Measurements from ENCODE around the gene IZUMO1.
"Not testable (repeated sequence)": the region's sequence is repeated elsewhere in the genome, so short reads cannot be mapped to it uniquely, and the experiment has no call there.

IZUMO1 gene

DNA sequence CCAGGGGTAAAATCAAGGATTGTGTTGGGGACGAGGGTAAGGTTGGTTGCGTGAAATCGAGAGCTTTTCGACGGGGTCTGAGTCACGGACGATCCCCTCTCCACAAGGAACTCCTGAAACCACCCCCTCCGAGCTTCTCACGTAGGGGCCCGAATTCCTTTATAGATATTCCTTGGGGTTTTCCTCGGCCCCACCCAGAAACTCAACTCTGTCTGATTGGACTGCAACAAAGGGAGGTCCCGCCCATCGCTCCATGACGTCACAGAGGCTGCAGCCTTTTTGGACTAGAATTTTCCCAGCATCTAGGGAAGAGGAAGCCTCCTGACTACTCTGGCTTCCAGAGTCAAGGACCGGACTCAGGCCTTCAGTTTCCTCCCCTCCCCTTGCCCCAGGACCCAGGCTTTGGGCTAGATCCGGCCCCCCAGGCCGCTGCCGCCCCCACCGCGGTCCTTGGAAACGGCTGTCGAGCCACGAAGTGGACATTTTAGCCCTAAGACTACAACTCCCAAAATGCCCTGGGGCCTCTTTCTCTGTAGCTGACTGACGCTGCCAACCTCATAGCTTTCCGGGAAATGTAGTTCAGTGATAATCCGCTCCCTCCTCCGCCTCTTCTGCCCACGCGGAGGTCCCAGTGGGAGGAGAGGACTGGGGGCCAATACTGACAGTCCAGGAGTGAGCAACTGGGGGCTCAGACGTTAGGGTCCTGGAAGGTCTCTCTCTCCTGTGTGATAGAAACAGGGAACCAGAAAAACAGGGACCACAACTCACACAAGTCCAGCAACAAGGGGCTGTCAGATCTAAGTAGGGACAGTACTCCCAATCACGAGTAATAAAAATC lies at the start of gene IZUMO1:
TSS of gene IZUMO1 (minus strand) at position 172 of the 838 bp plus-strand sequence. CDS start 1,050 bp downstream, outside the sequence.
- Histone ChIP-seq H3K4me3 (replicated peaks; ENCODE audit: low read depth, low read length) (peak within 1 kb of the TSS; percentile 41), H3K36me3 (ENCODE audit: control insufficient read depth, insufficient read depth, low read length) (no peaks in the 10 kb centered on the region), H3K27me3 (replicated peaks; ENCODE audit: control insufficient read depth, insufficient read depth, low read length) (no peaks in the 10 kb centered on the region)
- TF ChIP-seq, protein P1, sequence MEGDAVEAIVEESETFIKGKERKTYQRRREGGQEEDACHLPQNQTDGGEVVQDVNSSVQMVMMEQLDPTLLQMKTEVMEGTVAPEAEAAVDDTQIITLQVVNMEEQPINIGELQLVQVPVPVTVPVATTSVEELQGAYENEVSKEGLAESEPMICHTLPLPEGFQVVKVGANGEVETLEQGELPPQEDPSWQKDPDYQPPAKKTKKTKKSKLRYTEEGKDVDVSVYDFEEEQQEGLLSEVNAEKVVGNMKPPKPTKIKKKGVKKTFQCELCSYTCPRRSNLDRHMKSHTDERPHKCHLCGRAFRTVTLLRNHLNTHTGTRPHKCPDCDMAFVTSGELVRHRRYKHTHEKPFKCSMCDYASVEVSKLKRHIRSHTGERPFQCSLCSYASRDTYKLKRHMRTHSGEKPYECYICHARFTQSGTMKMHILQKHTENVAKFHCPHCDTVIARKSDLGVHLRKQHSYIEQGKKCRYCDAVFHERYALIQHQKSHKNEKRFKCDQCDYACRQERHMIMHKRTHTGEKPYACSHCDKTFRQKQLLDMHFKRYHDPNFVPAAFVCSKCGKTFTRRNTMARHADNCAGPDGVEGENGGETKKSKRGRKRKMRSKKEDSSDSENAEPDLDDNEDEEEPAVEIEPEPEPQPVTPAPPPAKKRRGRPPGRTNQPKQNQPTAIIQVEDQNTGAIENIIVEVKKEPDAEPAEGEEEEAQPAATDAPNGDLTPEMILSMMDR (IDR thresholded peaks at IDR 0.05; ENCODE audit: insufficient read depth, low read length, poor library complexity, severe bottlenecking): no peak
- peak; percentile 52 for DNase-seq (ENCODE audit: extremely low read depth, insufficient read length)

- TF ChIP-seq, protein P1 (IDR thresholded peaks at IDR 0.05; ENCODE audit: insufficient read depth, low read length, poor library complexity, severe bottlenecking): no peak
- H3K4me3 ChIP-seq (replicated peaks; ENCODE audit: low read depth, low read length): no peak overlapping the region
- H3K27me3 ChIP-seq (replicated peaks; ENCODE audit: control insufficient read depth, insufficient read depth, low read length): no peaks in the 10 kb centered on the region
- DNase-seq (ENCODE audit: extremely low read depth, insufficient read length): no peak
- no peaks in the 10 kb centered on the region; the same call in 1 of the 2 replicates for H3K36me3 ChIP-seq (ENCODE audit: control insufficient read depth, insufficient read depth, low read length)
Measured at GRCh38 chr19:48795685-48796070, 49.0 kb upstream of the IZUMO1 start.

DNA sequence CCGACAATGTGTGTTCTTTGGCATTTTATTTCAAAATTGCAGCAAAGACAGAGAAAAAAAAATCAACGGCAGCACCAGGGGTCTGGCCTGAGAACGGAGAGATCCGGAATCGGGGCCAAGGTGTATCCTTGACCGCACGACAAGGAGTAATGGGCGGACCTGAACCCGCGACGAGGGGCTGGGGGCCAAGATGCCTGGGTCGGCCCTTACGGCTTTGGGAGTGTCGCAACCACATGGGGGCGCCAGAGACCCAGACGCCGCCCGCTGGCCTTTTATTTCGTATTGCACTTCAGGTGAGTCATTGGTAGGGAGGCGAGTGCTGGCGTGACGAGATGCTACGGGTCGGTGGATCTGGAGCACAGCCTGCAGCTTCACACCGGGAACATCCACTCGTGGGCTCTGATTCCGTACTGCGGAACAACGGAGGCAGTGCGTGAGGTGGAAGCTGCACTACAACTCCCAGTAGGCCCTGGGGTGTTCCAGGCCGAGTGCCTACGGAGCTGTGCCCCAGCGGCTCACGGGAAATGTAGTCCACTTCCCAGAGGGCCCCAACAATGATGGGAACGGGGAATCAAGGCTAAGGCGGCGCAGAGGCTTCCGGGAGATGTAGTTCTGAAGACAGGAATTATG lies 48.5 kb upstream of the IZUMO1 start:
- TF ChIP-seq, protein P1 (IDR thresholded peaks at IDR 0.05; ENCODE audit: insufficient read depth, low read length, poor library complexity, severe bottlenecking): peak; percentile 93
- no peaks in the 10 kb centered on the region; the same call in 1 of the 2 replicates for H3K36me3 ChIP-seq (ENCODE audit: control insufficient read depth, insufficient read depth, low read length)

DNA sequence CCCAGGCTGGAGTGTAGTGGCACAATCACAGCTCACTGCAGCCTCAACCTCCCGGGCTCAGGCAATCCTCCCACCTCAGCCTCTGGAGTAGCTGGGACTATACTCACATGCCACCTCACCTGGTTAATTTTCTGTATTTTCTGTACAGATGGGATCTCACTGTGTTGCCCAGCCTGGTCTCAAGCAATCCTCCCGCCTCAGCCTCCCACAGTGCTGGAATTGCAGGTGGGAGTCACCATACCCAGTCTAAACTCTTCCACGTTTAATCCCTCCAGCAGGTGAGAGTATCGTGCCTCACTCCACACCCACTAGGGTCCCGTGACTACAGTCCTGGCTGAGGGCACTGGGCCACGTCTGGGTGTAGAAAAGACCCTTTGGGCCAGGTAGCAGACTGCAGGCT lies 47.6 kb upstream of the IZUMO1 start:
- Histone ChIP-seq H3K4me3 (replicated peaks; ENCODE audit: low read depth, low read length) (no peak overlapping the region), H3K36me3 (ENCODE audit: control insufficient read depth, insufficient read depth, low read length) (no peaks in the 10 kb centered on the region; the same call in 1 of the 2 replicates), H3K27me3 (replicated peaks; ENCODE audit: control insufficient read depth, insufficient read depth, low read length) (no peaks in the 10 kb centered on the region)
- TF ChIP-seq, protein P1 (IDR thresholded peaks at IDR 0.05; ENCODE audit: insufficient read depth, low read length, poor library complexity, severe bottlenecking): no peak
- DNase-seq (ENCODE audit: extremely low read depth, insufficient read length): no peak

More for the DNA sequence above, 48.5 kb upstream of the IZUMO1 start:
- DNase-seq (ENCODE audit: extremely low read depth, insufficient read length): peak; percentile 88
- Histone ChIP-seq H3K4me3 (replicated peaks; ENCODE audit: low read depth, low read length) (peak overlapping the region; percentile 62), H3K27me3 (replicated peaks; ENCODE audit: control insufficient read depth, insufficient read depth, low read length) (no peaks in the 10 kb centered on the region)

DNA sequence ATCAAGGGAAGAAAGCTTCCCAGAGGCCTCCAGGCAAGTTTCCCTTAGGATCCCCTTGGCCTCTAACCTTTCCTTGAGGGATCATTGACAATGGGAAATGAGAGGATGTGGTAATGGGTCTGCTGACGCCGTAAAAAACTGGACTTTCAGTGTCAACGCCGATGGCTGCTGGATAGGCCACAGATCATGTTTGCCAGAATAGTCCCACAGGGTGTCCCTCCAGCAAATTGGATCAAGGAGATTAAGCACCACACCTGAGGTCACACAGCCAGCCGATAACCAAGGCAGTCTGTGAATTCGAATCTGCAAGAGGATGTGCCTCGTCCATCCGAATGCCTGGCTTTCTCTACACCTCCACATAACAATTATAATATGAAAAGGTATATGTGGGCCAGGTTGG lies 46.6 kb upstream of the IZUMO1 start:
- DNase-seq (ENCODE audit: extremely low read depth, insufficient read length): no peak
- Histone ChIP-seq H3K27me3 (replicated peaks; ENCODE audit: control insufficient read depth, insufficient read depth, low read length) (no peaks in the 10 kb centered on the region), H3K4me3 (replicated peaks; ENCODE audit: low read depth, low read length) (no peak overlapping the region), H3K36me3 (ENCODE audit: control insufficient read depth, insufficient read depth, low read length) (no peaks in the 10 kb centered on the region; the same call in 1 of the 2 replicates)
- TF ChIP-seq, protein P1 (IDR thresholded peaks at IDR 0.05; ENCODE audit: insufficient read depth, low read length, poor library complexity, severe bottlenecking): no peak

- H3K27me3 ChIP-seq (replicated peaks; ENCODE audit: control insufficient read depth, insufficient read depth, low read length); H3K4me3 ChIP-seq (replicated peaks; ENCODE audit: low read depth, low read length); H3K36me3 ChIP-seq (ENCODE audit: control insufficient read depth, insufficient read depth, low read length); DNase-seq (ENCODE audit: extremely low read depth, insufficient read length): not testable (repeated sequence)
Measured at GRCh38 chr19:48787331-48787730, 40.6 kb upstream of the IZUMO1 start.

DNA sequence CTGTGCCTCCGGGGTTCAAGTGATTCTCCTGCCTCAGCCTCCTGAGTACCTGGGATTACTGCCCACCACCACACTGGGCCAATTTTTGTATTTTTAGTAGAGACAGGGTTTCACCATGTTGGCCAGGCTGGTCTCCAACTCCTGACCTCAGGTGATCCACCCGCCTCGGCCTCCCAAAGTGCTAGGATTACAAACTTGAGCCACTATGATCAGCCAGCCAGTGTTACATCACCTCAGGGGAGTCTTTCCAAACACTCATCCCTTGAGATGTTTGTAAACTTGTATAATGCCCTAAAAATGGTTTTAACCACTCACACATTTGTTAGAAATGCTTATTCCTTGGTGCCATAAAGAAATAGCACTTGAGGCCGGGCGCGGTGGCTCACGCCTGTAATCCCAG lies 39.7 kb upstream of the IZUMO1 start:
- H3K27me3 ChIP-seq (replicated peaks; ENCODE audit: control insufficient read depth, insufficient read depth, low read length); DNase-seq (ENCODE audit: extremely low read depth, insufficient read length); H3K4me3 ChIP-seq (replicated peaks; ENCODE audit: low read depth, low read length); H3K36me3 ChIP-seq (ENCODE audit: control insufficient read depth, insufficient read depth, low read length): not testable (repeated sequence)
